Left lung (tissue), 10 donors: Measurements from ENCODE around the gene PHLPP1. TPM values are rescaled to one million over a fixed set of nuclear protein-coding genes. Genes with fewer than 3 reads are reported as not detected.

Experiments
- ATAC-seq: fragments of 200-7000 bp; cut with Tn5 transposase; one replicate; pipeline ENCODE4 v1.9.1; 2020; ENCODE audit warnings: moderate library complexity
- DNase-seq, 4 donors: peaks; one replicate each; pipeline ENCODE4 v3.0.0-alpha.2; 2013 to 2020
- H3K27ac ChIP-seq, 2 donors: fragments of 200-600 bp; sonication (generic) in 1 of 2; one replicate each; pipeline versions ENCODE4 v1.5.0 to v1.8.0; 2020 to 2021
- H3K27me3 ChIP-seq, 2 donors: fragments of 200-600 bp; sonication (generic) in 1 of 2; one replicate each; pipeline versions ENCODE4 v1.5.0 to v1.8.0; 2020 to 2021
- H3K36me3 ChIP-seq, 2 donors: fragments of 200-600 bp; sonication (generic) in 1 of 2; one replicate each; pipeline versions ENCODE4 v1.5.0 to v1.8.0; 2020 to 2021
- H3K4me1 ChIP-seq, 2 donors: fragments of 200-600 bp; one replicate each; pipeline ENCODE4 v1.8.0; 2021
- H3K4me3 ChIP-seq, 2 donors: fragments of 200-600 bp; sonication (generic) in 1 of 2; one replicate each; pipeline versions ENCODE4 v1.5.0 to v1.8.0; 2020 to 2021; ENCODE audit warnings: mild to moderate bottlenecking in 1 of 2
- H3K9me3 ChIP-seq, 2 donors: fragments of 200-600 bp; sonication (generic) in 1 of 2; one replicate each; pipeline versions ENCODE4 v1.5.0 to v1.8.0; 2020 to 2021
- CTCF ChIP-seq, 2 donors: fragments of 200-600 bp; sonication (generic) in 1 of 2; IDR thresholded peaks; one replicate each; pipeline versions ENCODE4 v1.5.0 to v1.8.0; 2021; ENCODE audit warnings: antibody characterized with exemption in 2 of 2
- intact Hi-C, 2 donors: fragments of 100-400 bp; cut with DNase I; formaldehyde crosslinking; loops; one replicate each; pipeline versions ENCODE4 v1.11.2 to v1.14.2; 2022
- polyA plus RNA-seq, 6 donors: library from polyadenylated mRNA; unstranded; fragments of 120-200 nt; gene quantifications; one replicate each; pipeline ENCODE4 v1.2.1, GENCODE V29; 2013; ENCODE audit not compliant: insufficient read length in 6 of 6
- total RNA-seq, 2 donors: library from RNA; stranded (reverse); fragmentation: NEBNext Ultra II Directional; extraction: Animal tissue kit (Norgen Biotek cat#: 25700); gene quantifications; one replicate each; pipeline ENCODE4 v1.2.1, GENCODE V29; 2021
- donor health status: DM: no; HTN: yes; CAD: no.
- donor health status: DM: no; HTN: no; CAD: no.

Gene PHLPP1
- total and polyA plus RNA-seq, 8 donors, result 7.0 to 13.1 (median 11.0) TPM

- intact Hi-C loops, result no loop called here
- H3K4me3 ChIP-seq, result no peak overlapping the region
- H3K9me3 ChIP-seq, result peaks cover 0 to 8% of the 10 kb centered on the region in 2 donors
- H3K36me3 ChIP-seq, result no peaks in the 10 kb centered on the region
- no peaks in the 10 kb centered on the region for H3K27me3 ChIP-seq
- no peak for TF ChIP-seq CTCF (IDR thresholded peaks at IDR 0.05)
- ATAC-seq, result no peak
- no peak overlapping the region for H3K27ac ChIP-seq
- no peak for DNase-seq
- H3K4me1 ChIP-seq, result peaks cover 0 to 11% of the 10 kb centered on the region in 2 donors
Measured at GRCh38 chr18:62729487-62730386, 14.4 kb downstream of the PHLPP1 start.

GRCh38 chr18:62730941-62731340 is 15.6 kb downstream of the PHLPP1 start:
- ATAC-seq (no peak), DNase-seq (no peak)
- intact Hi-C loops, result no loop called here
- no peak overlapping the region for H3K4me3 ChIP-seq
- H3K36me3 ChIP-seq, result no peaks in the 10 kb centered on the region
- H3K27ac ChIP-seq, result no peak overlapping the region
- H3K9me3 ChIP-seq, result peaks cover 0 to 8% of the 10 kb centered on the region in 2 donors
- peaks cover 0 to 11% of the 10 kb centered on the region in 2 donors for H3K4me1 ChIP-seq
- H3K27me3 ChIP-seq, result no peaks in the 10 kb centered on the region
- no peak for TF ChIP-seq CTCF (IDR thresholded peaks at IDR 0.05)

GRCh38 chr18:62732617-62733016 is 17.3 kb downstream of the PHLPP1 start:
- H3K27me3 ChIP-seq, result no peaks in the 10 kb centered on the region
- ATAC-seq, result no peak
- H3K27ac ChIP-seq, result no peak overlapping the region
- peaks cover 0 to 8% of the 10 kb centered on the region in 2 donors for H3K9me3 ChIP-seq
- no peak overlapping the region for H3K4me3 ChIP-seq
- no peak for DNase-seq
- no peaks in the 10 kb centered on the region for H3K36me3 ChIP-seq
- intact Hi-C loops, result no loop called here
- H3K4me1 ChIP-seq, result peaks cover 0 to 11% of the 10 kb centered on the region in 2 donors
- no peak for TF ChIP-seq CTCF (IDR thresholded peaks at IDR 0.05)

GRCh38 chr18:62734290-62734689 is 18.9 kb downstream of the PHLPP1 start:
- Histone ChIP-seq H3K4me3 (no peak overlapping the region), H3K27ac (no peak overlapping the region), H3K4me1 (peaks cover 0 to 11% of the 10 kb centered on the region in 2 donors), H3K36me3 (no peaks in the 10 kb centered on the region), H3K9me3 (peaks cover 0 to 8% of the 10 kb centered on the region in 2 donors), H3K27me3 (no peaks in the 10 kb centered on the region)
- ATAC-seq, result no peak
- DNase-seq, result no peak
- intact Hi-C loops, result no loop called here
- no peak for TF ChIP-seq CTCF (IDR thresholded peaks at IDR 0.05)

- TF ChIP-seq CTCF (IDR thresholded peaks at IDR 0.05), result no peak
- intact Hi-C loops, result no loop called here
- H3K27ac ChIP-seq, result no peak overlapping the region
Measured at GRCh38 chr18:62735387-62735786, 20.0 kb downstream of the PHLPP1 start.

More at GRCh38 chr18:62735387-62735786, 20.0 kb downstream of the PHLPP1 start:
- ATAC-seq, result no peak
- no peaks in the 10 kb centered on the region for H3K27me3 ChIP-seq
- no peak for DNase-seq
- H3K4me1 ChIP-seq, result peaks cover 0 to 7% of the 10 kb centered on the region in 2 donors
- peaks cover 0 to 8% of the 10 kb centered on the region in 2 donors for H3K9me3 ChIP-seq
- H3K4me3 ChIP-seq, result no peak overlapping the region
- no peaks in the 10 kb centered on the region for H3K36me3 ChIP-seq
